Muscle of leg (tissue), 11 donors: ENCODE data around the gene ARL5C. TPM values are rescaled to one million over a fixed set of nuclear protein-coding genes. Genes with fewer than 3 reads are reported as not detected.
"Not testable (repeated sequence)": the region's sequence is repeated elsewhere in the genome, so short reads cannot be mapped to it uniquely, and the experiment has no call there.

Source experiments
- DNase-seq: peaks from one replicate; pipeline ENCODE4 v3.0.0; 2013
- H3K27ac ChIP-seq: one replicate; pipeline ENCODE4 v1.5.1; 2013; ENCODE audit warnings: mild to moderate bottlenecking, low read length, control low read depth
- H3K27me3 ChIP-seq: one replicate; pipeline ENCODE4 v1.6.1; 2013; ENCODE audit warnings: low read length; ENCODE audit not compliant: control insufficient read depth, insufficient read depth
- H3K36me3 ChIP-seq: one replicate; pipeline ENCODE4 v1.6.1; 2013; ENCODE audit warnings: low read length; ENCODE audit not compliant: control insufficient read depth, insufficient read depth
- H3K4me1 ChIP-seq: one replicate; pipeline ENCODE4 v1.6.1; 2013; ENCODE audit warnings: low read length; ENCODE audit not compliant: control insufficient read depth, insufficient read depth
- H3K4me3 ChIP-seq: one replicate; pipeline ENCODE4 v1.5.1; 2013; ENCODE audit warnings: low read length, control low read depth
- H3K9me3 ChIP-seq: replicated peaks from 2 replicates; pipeline ENCODE4 v1.6.1; 2013; ENCODE audit warnings: low read depth, low read length; ENCODE audit not compliant: control insufficient read depth
- WGBS: methylation state at CpG from one replicate; pipeline ENCODE4 v1.1.5; 2013; ENCODE audit warnings: missing lambda C conversion rate; ENCODE audit not compliant: insufficient coverage; 5-methylcytosine and 5-hydroxymethylcytosine counted together
- polyA plus RNA-seq, 8 donors: library from polyadenylated mRNA; unstranded; fragments of 120-200 nt; gene quantifications; one replicate each; pipeline versions ENCODE4 v1.2.1 to v1.2.3, GENCODE V29; 2013; ENCODE audit warnings: inconsistent platforms in 1 of 8, low replicate concordance in 1 of 8; ENCODE audit not compliant: insufficient read length in 8 of 8, insufficient read depth in 1 of 8
- total RNA-seq: library from RNA; stranded (reverse); fragments of 120-200 nt; gene quantifications from one replicate; pipeline ENCODE4 v1.2.4, GENCODE V29; 2013

Gene ARL5C
- total and polyA plus RNA-seq, 9 donors, result 0.24 to 0.53 (median 0.34) TPM; not detected in 3

GRCh38 chr17:39130205-39130604, 35.8 kb downstream of the ARL5C start:
- no peaks in the 10 kb centered on the region for H3K36me3 ChIP-seq
- peaks cover 17% of the 10 kb centered on the region for H3K4me1 ChIP-seq
- no peak overlapping the region for H3K27ac ChIP-seq
- H3K4me3 ChIP-seq, result no peak overlapping the region
- no CpG with 5 or more reads among the region's 3 CpGs for WGBS
- no peaks in the 10 kb centered on the region for H3K9me3 ChIP-seq
- H3K27me3 ChIP-seq, result no peaks in the 10 kb centered on the region
- DNase-seq, result no peak

GRCh38 chr17:39129544-39129943, 36.4 kb downstream of the ARL5C start:
- not testable (repeated sequence) for H3K4me3 ChIP-seq, H3K27ac ChIP-seq
- WGBS, result 97% methylated on average over 3 of the region's 6 CpGs

DNA sequence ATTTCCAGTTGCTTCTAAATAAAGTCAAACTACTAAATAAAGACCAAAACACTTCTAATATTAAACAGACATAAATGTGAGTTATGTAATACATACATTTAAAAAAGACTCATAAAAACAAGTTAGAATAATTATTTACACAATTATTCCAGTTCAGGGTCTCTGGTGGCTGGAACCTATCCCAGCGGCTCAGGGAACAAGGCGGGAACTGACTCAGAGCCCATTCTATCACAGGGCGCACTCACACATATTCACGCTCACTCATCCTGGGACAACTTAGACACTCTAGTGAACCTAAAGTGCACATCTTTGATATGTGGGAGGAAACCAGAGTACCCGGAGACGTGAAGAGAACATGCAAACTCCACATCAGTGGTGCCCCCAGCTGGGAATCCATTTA, 39.5 kb downstream of the ARL5C start:
- WGBS, result 0% methylated on average over 1 of the region's 6 CpGs
- no peaks in the 10 kb centered on the region for H3K27me3 ChIP-seq
- DNase-seq, result peak; percentile 49
- no peak overlapping the region for H3K27ac ChIP-seq
- no peak overlapping the region for H3K4me3 ChIP-seq
- no peaks in the 10 kb centered on the region for H3K4me1 ChIP-seq
- no peaks in the 10 kb centered on the region for H3K36me3 ChIP-seq
- no peaks in the 10 kb centered on the region for H3K9me3 ChIP-seq

More at GRCh38 chr17:39129544-39129943, 36.4 kb downstream of the ARL5C start:
- DNase-seq, H3K27me3 ChIP-seq, H3K36me3 ChIP-seq, H3K9me3 ChIP-seq: not testable (repeated sequence)
- peaks cover 10% of the 10 kb centered on the region for H3K4me1 ChIP-seq

DNA sequence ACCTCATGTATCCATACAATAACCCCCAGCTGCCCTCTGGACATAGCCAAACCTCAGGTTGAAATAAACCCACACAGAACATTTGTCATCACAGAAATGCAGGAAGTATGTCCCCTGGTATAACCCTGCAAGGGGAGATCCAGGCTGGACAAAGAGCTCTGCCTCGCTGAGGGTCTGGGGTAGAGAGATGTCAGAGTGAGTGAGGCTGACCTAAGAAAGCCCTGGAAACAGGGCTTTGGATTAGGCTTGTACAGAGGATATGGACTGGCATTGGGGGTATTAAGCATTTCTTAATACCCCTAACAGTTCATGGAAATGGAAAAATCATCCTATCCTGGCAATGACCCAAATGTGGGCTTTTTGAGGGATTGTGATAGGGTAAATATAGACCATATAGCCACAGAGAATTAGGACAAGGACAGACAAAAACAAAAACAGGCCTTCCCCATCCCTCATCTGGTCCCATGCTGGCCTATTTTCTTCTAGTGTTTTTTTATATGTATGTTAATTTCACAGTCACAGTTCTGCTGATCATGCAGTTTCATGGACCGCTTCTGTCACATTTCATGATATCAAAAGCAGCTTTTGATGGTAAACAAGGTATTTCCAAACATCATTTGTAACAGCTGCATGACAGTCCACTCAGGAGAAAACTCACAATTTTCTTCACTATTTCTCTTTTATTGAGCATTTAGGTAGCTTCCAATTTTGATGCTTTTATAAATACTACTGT, 40.7 kb downstream of the ARL5C start:
- no peaks in the 10 kb centered on the region for H3K36me3 ChIP-seq
- DNase-seq, result no peak
- H3K27me3 ChIP-seq, result no peaks in the 10 kb centered on the region
- no peak overlapping the region for H3K27ac ChIP-seq
- no peak overlapping the region for H3K4me3 ChIP-seq
- no peaks in the 10 kb centered on the region for H3K9me3 ChIP-seq
- 90% methylated on average over 1 of the region's 2 CpGs for WGBS
- H3K4me1 ChIP-seq, result no peaks in the 10 kb centered on the region

GRCh38 chr17:39123627-39124026, 42.3 kb downstream of the ARL5C start:
- H3K4me1 ChIP-seq, result no peaks in the 10 kb centered on the region
- no peak overlapping the region for H3K27ac ChIP-seq
- DNase-seq, result no peak
- H3K36me3 ChIP-seq, result no peaks in the 10 kb centered on the region
- no peaks in the 10 kb centered on the region for H3K9me3 ChIP-seq
- 78% methylated on average over 7 of the region's 9 CpGs for WGBS
- no peaks in the 10 kb centered on the region for H3K27me3 ChIP-seq
- no peak overlapping the region for H3K4me3 ChIP-seq

DNA sequence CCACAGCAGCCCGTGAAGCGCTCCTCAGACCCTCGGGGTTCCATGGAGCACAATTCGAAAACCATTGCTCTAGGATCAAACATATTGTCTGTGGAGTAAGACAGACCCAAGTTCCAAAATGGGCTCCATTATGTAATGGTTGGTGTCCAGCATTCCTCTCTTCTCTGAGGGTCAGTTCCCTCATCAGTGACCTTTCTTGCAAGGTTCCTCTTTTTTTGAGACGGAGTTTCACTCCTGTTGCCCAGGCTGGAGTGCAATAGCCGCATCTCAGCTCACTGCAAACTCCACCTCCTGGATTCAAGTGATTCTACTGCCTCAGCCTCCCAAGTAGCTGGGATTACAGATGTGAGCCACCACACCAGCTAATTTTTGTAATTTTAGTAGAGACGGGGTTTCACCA, 43.0 kb downstream of the ARL5C start:
- Histone ChIP-seq H3K9me3 (no peaks in the 10 kb centered on the region), H3K4me1 (no peaks in the 10 kb centered on the region), H3K27ac (no peak overlapping the region), H3K36me3 (no peaks in the 10 kb centered on the region), H3K4me3 (no peak overlapping the region), H3K27me3 (no peaks in the 10 kb centered on the region)
- WGBS, result 100% methylated on average over 1 of the region's 7 CpGs
- no peak for DNase-seq

GRCh38 chr17:39121919-39122318, 44.0 kb downstream of the ARL5C start:
- H3K4me1 ChIP-seq, H3K27me3 ChIP-seq, H3K27ac ChIP-seq, H3K36me3 ChIP-seq, H3K4me3 ChIP-seq, H3K9me3 ChIP-seq, DNase-seq: not testable (repeated sequence)
- 87% methylated on average over 2 of the region's 10 CpGs for WGBS

DNA sequence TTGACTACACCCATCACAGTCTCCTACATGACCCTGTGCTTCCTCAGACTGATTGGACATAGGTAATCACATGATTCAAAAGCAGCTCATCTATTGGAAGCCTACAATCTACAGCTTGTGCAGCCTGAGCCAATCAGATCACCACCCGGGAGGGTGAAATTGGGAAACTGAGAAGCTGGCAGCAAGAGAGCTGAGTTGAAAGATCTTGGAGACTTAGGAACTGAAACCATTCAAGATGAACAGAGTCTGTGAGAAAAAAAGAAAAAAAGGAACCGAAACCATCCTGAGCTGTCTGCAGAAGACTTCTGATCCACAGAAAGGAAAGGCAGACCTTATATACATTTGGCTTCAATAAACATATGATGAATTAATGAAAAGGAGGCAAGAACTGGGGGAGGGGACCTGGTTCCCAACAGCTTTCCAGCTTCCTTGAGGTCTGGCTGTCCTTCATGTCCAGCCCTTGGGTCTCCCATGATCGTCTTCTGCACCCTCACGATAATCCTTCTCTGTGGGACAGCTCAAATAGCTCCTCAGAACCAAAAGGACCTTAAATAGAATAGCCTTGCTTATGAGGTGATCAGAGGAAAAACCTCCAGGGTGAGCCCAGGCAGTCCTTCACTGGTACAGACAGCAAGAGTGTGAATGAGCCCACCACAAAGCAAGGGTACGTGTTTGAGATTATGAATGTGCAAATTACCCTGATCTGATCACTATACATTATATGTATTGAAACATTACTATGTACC, 47.1 kb downstream of the ARL5C start:
- H3K4me1 ChIP-seq, result peaks cover 11% of the 10 kb centered on the region
- no peaks in the 10 kb centered on the region for H3K9me3 ChIP-seq
- no peak overlapping the region for H3K27ac ChIP-seq
- no peak overlapping the region for H3K4me3 ChIP-seq
- peak; percentile 76 for DNase-seq
- WGBS, result no CpG with 5 or more reads among the region's 5 CpGs
- no peaks in the 10 kb centered on the region for H3K27me3 ChIP-seq
- H3K36me3 ChIP-seq, result no peaks in the 10 kb centered on the region

DNA sequence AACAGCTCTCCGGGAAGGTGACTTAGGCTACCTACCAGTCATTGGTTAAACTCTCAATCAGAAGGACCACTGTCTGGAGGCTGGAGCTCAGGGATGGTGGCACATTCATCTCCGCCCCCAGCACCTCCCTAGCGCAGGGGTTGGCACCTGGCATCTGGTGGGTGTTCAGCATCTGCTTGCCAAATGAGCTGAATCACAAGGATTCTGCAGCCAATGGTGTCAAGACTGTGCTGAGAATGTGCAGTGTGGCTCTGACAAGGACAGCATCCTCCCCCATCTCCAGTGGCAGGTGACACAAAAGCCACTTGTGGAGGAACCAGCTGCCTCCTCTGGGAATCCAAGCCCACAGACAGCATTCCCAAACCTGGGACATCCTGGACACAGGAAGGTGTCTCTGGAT, 49.7 kb downstream of the ARL5C start:
- Histone ChIP-seq H3K27me3 (peaks cover 4% of the 10 kb centered on the region), H3K36me3 (no peaks in the 10 kb centered on the region), H3K4me3 (no peak overlapping the region), H3K27ac (no peak overlapping the region), H3K9me3 (no peaks in the 10 kb centered on the region), H3K4me1 (peaks cover 11% of the 10 kb centered on the region)
- WGBS, result no CpG with 5 or more reads among the region's 3 CpGs
- no peak for DNase-seq

DNA sequence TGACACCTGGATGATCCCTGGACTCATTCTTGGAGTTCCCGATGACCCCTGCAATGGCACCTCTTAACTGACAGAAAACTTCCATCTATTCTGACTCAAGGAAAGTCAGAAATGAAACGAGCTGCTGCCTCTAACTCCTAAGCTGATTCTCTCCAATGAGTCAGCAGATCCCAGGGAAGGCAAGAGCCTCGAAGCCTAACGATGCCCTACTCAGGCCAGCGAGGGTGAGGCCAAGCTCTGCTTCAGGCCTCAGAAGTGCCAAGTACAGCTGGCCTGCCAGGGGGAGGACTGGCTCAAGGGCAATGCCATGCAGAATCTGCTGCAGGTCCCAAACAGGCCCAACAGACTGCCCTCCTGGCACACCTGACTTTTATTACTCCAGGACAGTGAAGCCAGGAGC, 50.8 kb downstream of the ARL5C start:
- DNase-seq, result no peak
- Histone ChIP-seq H3K27me3 (peaks cover 4% of the 10 kb centered on the region), H3K4me1 (peaks cover 11% of the 10 kb centered on the region), H3K9me3 (no peaks in the 10 kb centered on the region), H3K27ac (peak overlapping the region; percentile 42), H3K4me3 (no peak overlapping the region), H3K36me3 (no peaks in the 10 kb centered on the region)
- WGBS, result 19% methylated on average over 4 of the region's 5 CpGs
